WTC11 (cell line): ENCODE measurements around the gene GDF2. TPM values are rescaled to one million over a fixed set of nuclear protein-coding genes. Genes with fewer than 3 reads are reported as not detected.

Experiments
- ATAC-seq: fragments of 200-7000 bp; cut with Tn5 transposase; 2 replicates; pipeline ENCODE4 v1.10.0; 2021; ENCODE audit warnings: mild to moderate bottlenecking, moderate library complexity
- CTCF ChIA-PET: fragments of 300-600 bp; sonication (Branson Sonifier 250); formaldehyde crosslinking; loops from one replicate; lab custom pipeline; 2021; ENCODE audit warnings: antibody characterized with exemption; lab: Charles Lee
- POLR2A ChIA-PET: fragments of 350-600 bp; sonication (Branson Sonifier 250); formaldehyde crosslinking; loops from one replicate; lab custom pipeline; 2021; ENCODE audit warnings: antibody characterized with exemption; lab: Charles Lee
- DNase-seq: peaks from one replicate; pipeline ENCODE4 v3.0.0; 2021; ENCODE audit warnings: low spot score
- H3K27ac Mint-ChIP-seq: 2 replicates; pipeline ENCODE4 v1.8.0; 2021; ENCODE audit warnings: mixed read lengths
- H3K27me3 Mint-ChIP-seq: 2 replicates; pipeline ENCODE4 v1.8.0; 2021; ENCODE audit warnings: low read depth, mild to moderate bottlenecking, moderate library complexity, mixed read lengths
- H3K36me3 Mint-ChIP-seq: 2 replicates; pipeline ENCODE4 v1.8.0; 2021; ENCODE audit warnings: mixed read lengths
- H3K4me1 Mint-ChIP-seq: 2 replicates; pipeline ENCODE4 v1.8.0; 2022; ENCODE audit warnings: mixed read lengths
- H3K4me3 Mint-ChIP-seq: 2 replicates; pipeline ENCODE4 v1.8.0; 2021; ENCODE audit warnings: mild to moderate bottlenecking, moderate library complexity, mixed read lengths
- H3K9me3 Mint-ChIP-seq: 2 replicates; pipeline ENCODE4 v1.8.0; 2021; ENCODE audit warnings: mixed read lengths
- AR ChIP-seq: fragments of 250-450 bp; sonication (Bioruptor Pico); IDR thresholded peaks from 2 replicates; pipeline ENCODE4 v1.9.0; 2021; ENCODE audit warnings: mild to moderate bottlenecking
- ATF1 ChIP-seq: sonication (generic); formaldehyde crosslinking; IDR thresholded peaks from 2 replicates; pipeline ENCODE4 v1.8.1; 2023; ENCODE audit warnings: mild to moderate bottlenecking, moderate library complexity, missing genetic modification reagents
- CDX4 ChIP-seq: fragments of 250-450 bp; sonication (Bioruptor Pico); IDR thresholded peaks from 2 replicates; pipeline ENCODE4 v1.9.0; 2021; ENCODE audit warnings: moderate library complexity, mild to moderate bottlenecking, inconsistent platforms, borderline replicate concordance
- CREM ChIP-seq: sonication (generic); formaldehyde crosslinking; IDR thresholded peaks from 2 replicates; pipeline ENCODE4 v1.8.1; 2022; ENCODE audit warnings: mild to moderate bottlenecking, missing genetic modification reagents, moderate library complexity
- ESRRA ChIP-seq: sonication (generic); formaldehyde crosslinking; IDR thresholded peaks from 2 replicates; pipeline ENCODE4 v1.8.1; 2022; ENCODE audit warnings: mild to moderate bottlenecking, missing genetic modification reagents, borderline replicate concordance
- GABPB1 ChIP-seq: sonication (generic); formaldehyde crosslinking; IDR thresholded peaks from 2 replicates; pipeline ENCODE4 v1.8.1; 2023; ENCODE audit warnings: mild to moderate bottlenecking, missing genetic modification reagents
- GRHL2 ChIP-seq: fragments of 250-450 bp; sonication (Bioruptor Pico); IDR thresholded peaks from 2 replicates; pipeline ENCODE4 v1.8.0; 2022; ENCODE audit warnings: mild to moderate bottlenecking, moderate library complexity; ENCODE audit not compliant: insufficient replicate concordance, severe bottlenecking
- GTF2I ChIP-seq: fragments of 250-450 bp; sonication (Bioruptor Pico); conservative IDR thresholded peaks from 2 replicates; pipeline ENCODE4 v1.4.0; 2021; ENCODE audit warnings: mild to moderate bottlenecking
- IRF2 ChIP-seq: sonication (generic); formaldehyde crosslinking; IDR thresholded peaks from 2 replicates; pipeline ENCODE4 v1.8.0; 2022; ENCODE audit warnings: low read depth, missing genetic modification reagents, borderline replicate concordance
- MXD4 ChIP-seq: fragments of 250-450 bp; sonication (Bioruptor Pico); IDR thresholded peaks from 2 replicates; pipeline ENCODE4 v1.8.0; 2021; ENCODE audit warnings: mild to moderate bottlenecking, moderate library complexity, borderline replicate concordance
- NFATC4 ChIP-seq: fragments of 250-450 bp; sonication (Bioruptor Pico); IDR thresholded peaks from 2 replicates; pipeline ENCODE4 v1.9.0; 2021; ENCODE audit warnings: mild to moderate bottlenecking
- SOX15 ChIP-seq: fragments of 250-450 bp; sonication (Bioruptor Pico); IDR thresholded peaks from 2 replicates; pipeline ENCODE4 v1.9.0; 2021; ENCODE audit warnings: mild to moderate bottlenecking
- STAT6 ChIP-seq: sonication (generic); formaldehyde crosslinking; conservative IDR thresholded peaks from 2 replicates; pipeline ENCODE4 v1.8.1; 2023; ENCODE audit warnings: mild to moderate bottlenecking, low read depth, missing genetic modification reagents, moderate library complexity
- USF2 ChIP-seq: sonication (generic); formaldehyde crosslinking; IDR thresholded peaks from 2 replicates; pipeline ENCODE4 v1.8.1; 2023; ENCODE audit warnings: mild to moderate bottlenecking, missing genetic modification reagents, moderate library complexity
- ZBTB43 ChIP-seq: sonication (generic); formaldehyde crosslinking; IDR thresholded peaks from 2 replicates; pipeline ENCODE4 v1.8.1; 2023; ENCODE audit warnings: mild to moderate bottlenecking, missing genetic modification reagents
- ZNF121 ChIP-seq: sonication (generic); formaldehyde crosslinking; IDR thresholded peaks from 2 replicates; pipeline ENCODE4 v1.8.0; 2023; ENCODE audit warnings: missing genetic modification reagents
- ZNF423 ChIP-seq: fragments of 250-450 bp; sonication (Bioruptor Pico); IDR thresholded peaks from 2 replicates; pipeline ENCODE4 v2.1.2; 2022; ENCODE audit warnings: mild to moderate bottlenecking, moderate library complexity
- ZNF532 ChIP-seq: fragments of 250-450 bp; sonication (Bioruptor Pico); IDR thresholded peaks from 2 replicates; pipeline ENCODE4 v1.9.0; 2021; ENCODE audit warnings: mild to moderate bottlenecking, borderline replicate concordance
- total RNA-seq: library from RNA; stranded (reverse); gene quantifications from 3 replicates; pipeline ENCODE4 v1.2.3, GENCODE V29; 2021

GDF2 gene
- total RNA-seq, 1 experiment from 2014 or later = not detected

GRCh38 chr10:47282005-47282656 lies 40.1 kb upstream of the GDF2 start (continued):
- TF ChIP-seq USF2 (CRISPR knock-in tag) (no peak), ESRRA (CRISPR knock-in tag) (no peak)

GRCh38 chr10:47282657-47283018 lies 39.6 kb upstream of the GDF2 start:
- no peak for TF ChIP-seq ATF1
- TF ChIP-seq SOX15 (CRISPR knock-in tag) = no peak
- no peak for TF ChIP-seq IRF2 (CRISPR knock-in tag)
- TF ChIP-seq STAT6 (CRISPR knock-in tag) = no peak
- no peak for TF ChIP-seq ZBTB43 (CRISPR knock-in tag)
- TF ChIP-seq GTF2I (CRISPR knock-in tag) = no peak
- TF ChIP-seq GABPB1 (CRISPR knock-in tag) = no peak
- TF ChIP-seq CREM (CRISPR knock-in tag) = no peak
- TF ChIP-seq ZNF423 (CRISPR knock-in tag) = no peak
- TF ChIP-seq CDX4 (CRISPR knock-in tag) = no peak
- TF ChIP-seq ZNF121 = no peak
- TF ChIP-seq AR (CRISPR knock-in tag) = no peak
- no peak for TF ChIP-seq NFATC4
- no peak for TF ChIP-seq GRHL2 (CRISPR knock-in tag)
- no peak for TF ChIP-seq MXD4 (CRISPR knock-in tag)
- TF ChIP-seq ZNF532 (CRISPR knock-in tag) = no peak
- H3K4me1 Mint-ChIP-seq = peaks cover under 1% of the 10 kb centered on the region
- CTCF ChIA-PET = interaction anchor here (0.8 to 1.5 kb wide), 3 partner anchors 14 to 235 kb away, joined by 3 to 7 read pairs (median 4); no protein-coding TSS in a partner anchor
- no peak overlapping the region for H3K27ac Mint-ChIP-seq
- H3K27me3 Mint-ChIP-seq = 0 out of 2 replicates have a peak, but pooled peaks cover 3% of the 10 kb centered on the region
- ATAC-seq (no peak), DNase-seq (no peak)
- POLR2A ChIA-PET = no interaction called here
- no peaks in the 10 kb centered on the region for H3K36me3 Mint-ChIP-seq
- H3K4me3 Mint-ChIP-seq = no peak overlapping the region
- no peaks in the 10 kb centered on the region for H3K9me3 Mint-ChIP-seq
